ENCODE data around the gene PDE1A.
"Not testable (repeated sequence)": the region's sequence is repeated elsewhere in the genome, so short reads cannot be mapped to it uniquely, and the experiment has no call there.

Gene PDE1A

GRCh38 chr2:182410120-182410519 is 16.7 kb downstream of the PDE1A start:
- DNase-seq (ENCODE audit: low read depth in 1 of 2, low spot score in 1 of 2), result no peak

- no peak for DNase-seq (ENCODE audit: low read depth in 1 of 2, low spot score in 1 of 2)
These were observed 20.6 kb downstream of the PDE1A start for GRCh38 chr2:182406221-182406620.

GRCh38 chr2:182404975-182405561 is 21.8 kb downstream of the PDE1A start:
- DNase-seq (ENCODE audit: low read depth in 1 of 2, low spot score in 1 of 2), result no peak

GRCh38 chr2:182404092-182404491 is 22.7 kb downstream of the PDE1A start:
- no peak for DNase-seq (ENCODE audit: low read depth in 1 of 2, low spot score in 1 of 2)

GRCh38 chr2:182393270-182393760 is 33.5 kb downstream of the PDE1A start:
- DNase-seq (ENCODE audit: low read depth in 1 of 2, low spot score in 1 of 2), result no peak

DNA sequence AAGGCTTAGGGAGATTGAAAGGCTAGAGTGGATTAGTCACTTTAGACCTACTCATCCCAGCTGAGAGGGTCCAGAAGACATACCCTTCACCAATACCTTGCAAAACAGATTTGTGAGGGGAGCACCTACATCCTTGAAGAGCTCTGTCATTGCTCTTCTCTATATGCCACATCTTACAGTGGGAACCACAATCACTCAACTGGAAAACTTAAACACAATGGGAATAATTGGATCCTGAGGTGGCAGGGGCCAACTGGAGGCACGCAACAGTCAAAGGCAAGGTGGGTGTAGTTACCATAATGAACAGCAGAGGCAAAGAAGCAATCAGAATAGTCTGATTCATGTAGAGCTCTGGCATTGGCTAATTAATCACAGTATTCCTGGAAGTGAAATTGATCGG is 35.4 kb downstream of the PDE1A start:
- DNase-seq (ENCODE audit: low read depth in 1 of 2, low spot score in 1 of 2), result no peak

DNA sequence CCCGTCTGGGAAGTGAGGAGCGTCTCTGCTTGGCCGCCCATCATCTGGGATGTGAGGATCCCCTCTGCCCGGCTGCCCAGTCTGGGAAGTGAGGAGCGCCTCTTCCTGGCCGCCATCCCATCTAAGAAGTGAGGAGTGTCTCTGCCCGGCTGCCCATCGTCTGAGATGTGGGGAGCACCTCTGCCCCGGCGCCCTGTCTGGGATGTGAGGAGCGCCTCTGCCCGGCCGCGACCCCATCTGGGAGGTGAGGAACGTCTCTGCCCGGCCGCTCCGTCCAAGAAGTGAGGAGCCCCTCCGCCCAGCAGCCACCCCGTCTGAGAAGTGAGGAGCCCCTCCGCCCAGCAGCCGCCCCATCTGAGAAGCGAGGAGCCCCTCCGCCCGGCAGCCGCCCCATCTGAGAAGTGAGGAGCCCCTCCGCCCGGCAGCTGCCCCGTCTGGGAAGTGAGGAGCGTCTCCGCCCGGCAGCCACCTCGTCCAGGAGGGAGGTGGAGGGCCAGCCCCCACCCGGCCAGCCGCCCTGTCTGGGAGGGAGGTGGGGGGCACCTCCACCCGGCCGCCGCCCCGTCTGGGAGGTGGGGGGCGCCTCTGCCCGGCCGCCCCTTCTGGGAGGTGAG is 40.5 kb downstream of the PDE1A start:
- not testable (repeated sequence) for DNase-seq (ENCODE audit: low read depth in 1 of 2, low spot score in 1 of 2)

- no peak for DNase-seq (ENCODE audit: low read depth in 1 of 2, low spot score in 1 of 2)
These were observed 42.0 kb downstream of the PDE1A start for GRCh38 chr2:182384860-182385259.

DNA sequence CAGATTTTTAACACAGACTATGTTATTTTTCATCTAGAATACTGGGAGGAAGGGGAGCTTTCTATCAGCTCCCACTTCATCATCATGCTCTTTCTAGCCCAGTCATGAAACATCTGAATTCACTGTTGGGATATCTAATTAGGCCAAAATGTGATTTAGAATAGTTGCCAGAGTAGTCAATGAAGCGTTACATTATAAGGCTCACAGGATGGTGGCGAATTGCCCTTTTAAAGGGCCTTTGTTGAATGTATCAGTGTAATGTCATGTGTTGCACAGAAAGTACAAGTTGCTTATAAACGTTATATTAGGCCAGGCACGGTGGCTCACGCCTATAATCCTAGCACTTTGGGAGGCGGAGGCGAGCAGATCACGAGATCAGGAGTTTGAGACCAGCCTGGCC is 45.6 kb downstream of the PDE1A start:
- no peak for DNase-seq (ENCODE audit: low read depth in 1 of 2, low spot score in 1 of 2)

GRCh38 chr2:182379241-182379640 is 47.6 kb downstream of the PDE1A start:
- DNase-seq (ENCODE audit: low read depth in 1 of 2, low spot score in 1 of 2), result no peak

DNA sequence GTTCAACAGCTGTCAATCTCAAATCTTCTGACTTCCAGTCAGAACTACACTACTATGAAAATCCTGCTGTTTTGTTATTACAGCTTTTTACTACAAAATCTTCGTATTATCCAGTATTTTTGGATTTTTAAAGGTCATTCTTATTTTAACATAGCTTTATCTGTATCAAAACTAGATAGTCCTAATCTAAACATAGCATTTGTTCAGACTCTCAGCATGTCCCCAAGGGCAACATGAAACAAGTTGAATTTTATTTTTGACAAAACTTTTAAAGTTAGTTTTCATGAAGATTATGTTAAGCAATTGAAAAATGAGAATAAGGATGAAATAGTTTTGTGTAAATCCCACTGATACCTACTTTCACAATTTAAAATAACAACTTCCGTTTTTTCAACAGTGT is 48.1 kb downstream of the PDE1A start:
- DNase-seq (ENCODE audit: low read depth in 1 of 2, low spot score in 1 of 2), result no peak

DNA sequence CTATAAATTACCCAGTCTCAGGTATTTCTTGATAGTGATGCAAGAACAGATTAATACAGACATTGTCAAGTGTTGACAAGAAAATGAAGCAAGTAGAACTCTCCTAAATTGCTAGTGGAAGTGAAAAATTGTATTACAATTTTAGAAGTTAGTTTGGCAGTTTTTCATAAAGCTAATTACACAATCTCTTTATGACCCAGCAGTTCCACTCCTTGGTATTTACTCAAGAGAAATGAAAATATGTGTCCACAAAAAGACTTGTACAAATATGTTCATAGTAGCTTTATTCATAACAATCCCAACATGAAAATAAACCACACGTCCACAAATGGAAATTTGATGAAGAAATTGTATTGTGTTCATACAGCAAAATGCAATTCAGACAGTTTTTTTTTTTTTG is 49.4 kb downstream of the PDE1A start:
- DNase-seq (ENCODE audit: low read depth in 1 of 2, low spot score in 1 of 2), result no peak

GRCh38 chr2:182375862-182376261 is 51.0 kb downstream of the PDE1A start:
- no peak for DNase-seq (ENCODE audit: low read depth in 1 of 2, low spot score in 1 of 2)

DNA sequence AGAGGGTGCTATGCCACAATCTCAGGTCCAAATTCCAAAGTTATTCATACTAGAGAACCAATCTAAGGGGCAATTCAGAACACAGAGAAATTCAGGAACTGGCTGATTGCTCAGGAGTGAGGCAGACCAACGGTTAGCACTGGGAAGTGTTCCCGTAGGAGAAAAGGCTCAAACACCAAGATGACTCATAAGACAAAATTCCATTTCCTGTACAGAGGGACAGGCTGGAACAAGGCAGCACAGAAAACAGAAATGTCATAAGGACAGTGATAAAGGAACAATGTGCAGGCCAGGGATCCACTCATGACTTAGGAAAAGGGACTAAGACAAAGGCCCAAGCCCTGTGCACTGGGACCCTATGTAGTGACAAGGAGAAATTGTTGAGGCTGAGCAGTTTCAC is 54.2 kb downstream of the PDE1A start:
- no peak for DNase-seq (ENCODE audit: low read depth in 1 of 2, low spot score in 1 of 2)

- no peak for DNase-seq (ENCODE audit: low read depth in 1 of 2, low spot score in 1 of 2)
These were observed 57.8 kb downstream of the PDE1A start for GRCh38 chr2:182368996-182369395.

- no peak for DNase-seq (ENCODE audit: low read depth in 1 of 2, low spot score in 1 of 2)
These were observed 58.4 kb downstream of the PDE1A start for GRCh38 chr2:182368446-182368845.

DNA sequence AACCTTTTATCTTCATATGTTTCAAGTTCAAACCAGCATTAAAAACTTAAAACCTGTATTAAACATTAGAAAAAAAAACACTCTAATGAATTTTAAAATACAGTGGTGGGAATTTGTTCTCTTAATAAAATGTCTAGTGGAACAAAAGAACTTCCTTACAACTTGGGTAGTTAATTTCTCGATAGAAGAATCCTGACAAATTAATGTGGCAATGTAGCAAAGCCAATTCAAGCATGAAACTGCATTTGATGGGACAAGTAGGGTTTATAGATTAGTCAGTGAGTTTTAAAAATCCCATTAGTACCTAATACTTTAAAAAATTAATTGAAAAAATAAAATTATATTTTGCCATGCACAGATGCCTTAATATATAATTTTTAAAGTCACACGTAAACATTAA is 59.4 kb downstream of the PDE1A start:
- DNase-seq (ENCODE audit: low read depth in 1 of 2, low spot score in 1 of 2), result no peak

- DNase-seq (ENCODE audit: low read depth in 1 of 2, low spot score in 1 of 2), result no peak
These were observed 60.2 kb downstream of the PDE1A start for GRCh38 chr2:182366628-182367027.

GRCh38 chr2:182365855-182366254 is 61.0 kb downstream of the PDE1A start:
- no peak for DNase-seq (ENCODE audit: low read depth in 1 of 2, low spot score in 1 of 2)

- DNase-seq (ENCODE audit: low read depth in 1 of 2, low spot score in 1 of 2), result no peak
These were observed 65.4 kb downstream of the PDE1A start for GRCh38 chr2:182361477-182361876.

GRCh38 chr2:182360663-182361260 is 66.1 kb downstream of the PDE1A start:
- DNase-seq (ENCODE audit: low read depth in 1 of 2, low spot score in 1 of 2), result no peak

DNA sequence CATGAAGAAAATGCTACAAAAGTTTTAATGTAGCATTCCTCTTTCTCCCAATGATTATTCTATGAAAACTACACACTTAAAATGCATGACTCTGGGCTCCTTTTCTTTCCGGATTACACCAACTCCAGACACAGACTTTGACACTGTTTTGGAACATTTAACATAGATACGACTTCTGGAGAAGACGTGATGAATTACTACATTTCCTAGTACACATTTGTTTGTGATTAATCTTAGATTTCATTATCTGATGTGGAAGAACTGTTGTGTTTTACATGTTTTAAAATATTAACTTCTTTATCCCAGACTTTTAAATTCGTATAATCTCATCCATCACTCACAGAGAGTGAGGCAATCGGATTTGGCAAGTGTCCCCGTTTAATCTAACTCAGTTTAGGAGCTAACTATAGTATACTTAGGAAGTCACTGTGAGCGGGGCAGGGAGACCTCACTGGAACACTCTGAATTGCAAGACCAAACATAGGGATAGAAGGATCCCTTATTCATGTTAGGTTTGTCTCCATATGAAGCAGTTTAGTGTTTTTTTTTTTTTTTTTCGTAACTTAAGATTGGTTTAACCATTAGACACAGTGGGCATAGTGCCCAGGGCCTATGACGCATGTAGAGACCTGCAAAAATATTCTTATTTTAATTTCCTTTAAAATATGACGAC is 66.7 kb downstream of the PDE1A start:
- DNase-seq (ENCODE audit: low read depth in 1 of 2, low spot score in 1 of 2), result no peak

Data from activated CD4-positive, alpha-beta T cell treated with anti-CD3 and anti-CD28 coated beads, Interleukin-2, amount 50 U/mL, for 24 hours (primary cell).